HepG2 (cell line): ENCODE measurements around the gene SSBP4. TPM values are rescaled to one million over a fixed set of nuclear protein-coding genes. Genes with fewer than 3 reads are reported as not detected.

Experiments
- ATF7 ChIP-seq, 2 experiments: fragments of 450-650 bp in 1 of 2; sonication (generic) in 1 of 2; formaldehyde crosslinking in 1 of 2; IDR thresholded peaks; 2 replicates each; pipeline versions ENCODE4 v1.4.0 to v1.6.1; 2016 to 2020; ENCODE audit warnings: antibody characterized with exemption in 1 of 2, mild to moderate bottlenecking in 1 of 2, missing genetic modification reagents in 1 of 2
- CREB1 ChIP-seq, 2 experiments: fragments of 450-650 bp in 1 of 2; IDR thresholded peaks; 2 replicates each; pipeline ENCODE4 v1.6.1; 2016 to 2017; ENCODE audit warnings: control low read depth in 1 of 2, mild to moderate bottlenecking in 1 of 2, missing compliant biosample characterization in 1 of 2, missing genetic modification characterization in 1 of 2
- CREB3 ChIP-seq: sonication (generic); formaldehyde crosslinking; IDR thresholded peaks from 2 replicates; pipeline ENCODE4 v1.5.0; 2020; ENCODE audit warnings: missing genetic modification reagents
- GATAD1 ChIP-seq: IDR thresholded peaks from 2 replicates; pipeline ENCODE4 v1.6.1; 2016; ENCODE audit warnings: missing genetic modification reagents, missing compliant biosample characterization
- HDAC6 ChIP-seq: fragments of 200-600 bp; sonication (generic); IDR thresholded peaks from 2 replicates; pipeline ENCODE4 v1.7.0; 2017; ENCODE audit warnings: mild to moderate bottlenecking, antibody characterized with exemption, low read length, low read depth
- IRF1 ChIP-seq: sonication (generic); formaldehyde crosslinking; IDR thresholded peaks from 2 replicates; pipeline ENCODE4 v1.4.0; 2020; ENCODE audit warnings: low read depth, mild to moderate bottlenecking, missing genetic modification reagents
- KMT2B ChIP-seq: IDR thresholded peaks from 2 replicates; pipeline ENCODE4 v1.6.1; 2016; ENCODE audit warnings: missing genetic modification reagents, missing compliant biosample characterization
- MLX ChIP-seq: IDR thresholded peaks from 2 replicates; pipeline ENCODE4 v1.6.1; 2016
- MXD3 ChIP-seq: IDR thresholded peaks from 2 replicates; pipeline ENCODE4 v1.6.1; 2016; ENCODE audit warnings: mild to moderate bottlenecking, missing biosample characterization, missing genetic modification reagents
- NONO ChIP-seq, 2 experiments: fragments of 450-650 bp in 1 of 2; sonication (generic) in 1 of 2; formaldehyde crosslinking in 1 of 2; IDR thresholded peaks in 1 of 2; conservative IDR thresholded peaks in 1 of 2; 2 replicates each; pipeline versions ENCODE4 v1.6.1 to v1.8.0; 2017 to 2022; ENCODE audit warnings: mild to moderate bottlenecking in 1 of 2, missing genetic modification reagents in 1 of 2, moderate library complexity in 1 of 2
- PPARG ChIP-seq: conservative IDR thresholded peaks from 2 replicates; pipeline ENCODE4 v1.6.1; 2016; ENCODE audit warnings: missing biosample characterization, missing genetic modification reagents
- SP4 ChIP-seq: sonication (generic); formaldehyde crosslinking; IDR thresholded peaks from 2 replicates; pipeline ENCODE4 v1.8.1; 2023; ENCODE audit warnings: mild to moderate bottlenecking, missing genetic modification reagents
- THAP8 ChIP-seq: sonication (generic); formaldehyde crosslinking; IDR thresholded peaks from 2 replicates; pipeline ENCODE4 v1.5.1; 2020; ENCODE audit warnings: missing genetic modification reagents, mild to moderate bottlenecking, borderline replicate concordance
- ZBTB20 ChIP-seq: sonication (generic); formaldehyde crosslinking; IDR thresholded peaks from 2 replicates; pipeline ENCODE4 v1.8.1; 2023; ENCODE audit warnings: missing genetic modification reagents, low read depth, mild to moderate bottlenecking, borderline replicate concordance
- ZBTB33 ChIP-seq: sonication (generic); formaldehyde crosslinking; IDR thresholded peaks from 2 replicates; pipeline ENCODE4 v1.4.0; 2020; ENCODE audit warnings: missing genetic modification reagents
- ZMAT3 ChIP-seq: sonication (generic); formaldehyde crosslinking; conservative IDR thresholded peaks from 2 replicates; pipeline ENCODE4 v1.7.0; 2021; ENCODE audit warnings: missing genetic modification reagents
- ZNF232 ChIP-seq: sonication (generic); formaldehyde crosslinking; IDR thresholded peaks from 2 replicates; pipeline ENCODE4 v1.4.0; 2020; ENCODE audit warnings: missing genetic modification reagents, borderline replicate concordance
- ZNF619 ChIP-seq: sonication (generic); formaldehyde crosslinking; IDR thresholded peaks from 2 replicates; pipeline ENCODE4 v1.4.0; 2020; ENCODE audit warnings: mild to moderate bottlenecking, missing genetic modification reagents
- polyA plus RNA-seq, 8 experiments: library from polyadenylated mRNA; depleted of rRNA in 3 of 8; stranded (reverse) in 7 of 8; unstranded in 1 of 8; fragments of >200 nt; fragmentation: Illumina TruSeq in 4 of 8; extraction: Trizol in 4 of 8; gene quantifications; 2 replicates each; pipeline versions ENCODE4 v1.2.1 to v1.2.3, GENCODE V29; 2011 to 2016; ENCODE audit warnings: low read depth in 4 of 8, missing spikeins in 1 of 8, mixed read lengths in 1 of 8; ENCODE audit not compliant: insufficient read depth in 1 of 8
- total RNA-seq, 5 experiments: library from RNA; depleted of rRNA; stranded (reverse); fragments of >200 nt; fragmentation: Illumina TruSeq; extraction: Trizol; gene quantifications; 2 replicates each; pipeline ENCODE4 v1.2.3, GENCODE V29; 2016; ENCODE audit warnings: low read depth in 1 of 5

Gene SSBP4
- total and polyA plus RNA-seq, 2 of the 13 experiments (the other 11 are each of a cell fraction or from before 2014, with no cell fraction given): 20.8 to 39.5 TPM

GRCh38 chr19:18385675-18386542 lies 33.3 kb upstream of the SSBP4 start, which contains the start of gene GDF15 (continued):
- peak; percentile 77; the same call in 1 of the 2 replicates for TF ChIP-seq ZBTB20 (CRISPR knock-in tag)
- no peak for TF ChIP-seq CREB3 (CRISPR knock-in tag)
- no peak for TF ChIP-seq HDAC6
- peak; percentile 81 for TF ChIP-seq SP4
- TF ChIP-seq THAP8 (CRISPR knock-in tag): no peak
- 0 out of 2 replicates have a peak, but pooled peaks have one; percentile 16 for TF ChIP-seq CREB1 (IDR thresholded peaks at IDR 0.05)
- peak; percentile 67 for TF ChIP-seq CREB1 (CRISPR knock-in tag; IDR thresholded peaks at IDR 0.05)
- TF ChIP-seq ZNF619: peak; percentile 65; the same call in 1 of the 2 replicates
- peak; percentile 66 for TF ChIP-seq ZBTB33 (CRISPR knock-in tag)
- peak; percentile 74 for TF ChIP-seq MXD3 (CRISPR knock-in tag)
- peak; percentile 74 for TF ChIP-seq GATAD1 (CRISPR knock-in tag)
- TF ChIP-seq KMT2B (CRISPR knock-in tag): peak; percentile 20; the same call in 1 of the 2 replicates
- TF ChIP-seq MLX (CRISPR knock-in tag): 0 out of 2 replicates have a peak, but pooled peaks have one; percentile 60
- peak; percentile 59 for TF ChIP-seq PPARG (CRISPR knock-in tag)
- no peak for TF ChIP-seq NONO (IDR thresholded peaks at IDR 0.05)
- peak; percentile 99 for TF ChIP-seq NONO (CRISPR knock-in tag; conservative IDR thresholded peaks at IDR 0.05)
- peak; percentile 78; the same call in 1 of the 2 replicates for TF ChIP-seq IRF1 (CRISPR knock-in tag)
- TF ChIP-seq ZNF232: peak; percentile 90
- TF ChIP-seq ATF7 (IDR thresholded peaks at IDR 0.05): no peak
- peak; percentile 73; the same call in 1 of the 2 replicates for TF ChIP-seq ATF7 (CRISPR knock-in tag; IDR thresholded peaks at IDR 0.05)
- TF ChIP-seq ZMAT3 (CRISPR knock-in tag): peak; percentile 85; the same call in 1 of the 2 replicates
